HG03575 (cell line): ENCODE measurements around the gene PCDHGA1.
"Not testable (repeated sequence)": the region's sequence is repeated elsewhere in the genome, so short reads cannot be mapped to it uniquely, and the experiment has no call there.

Experiments used
- ATAC-seq: cut with Tn5 transposase; IDR thresholded peaks from one replicate; pipeline ENCODE4 v1.9.1; 2021; ENCODE audit not compliant: unreplicated experiment, insufficient number of reproducible peaks, low FRiP score; ENCODE audit errors: extremely low read depth

PCDHGA1 gene

GRCh38 chr5:141373673-141374317, 43.5 kb downstream of the PCDHGA1 start, which contains the start of gene PCDHGA6:
Gene PCDHGA6, plus strand, starts transcription at chr5:141373891. Its CDS starts 193 bp downstream, at chr5:141374084.
- no peak for ATAC-seq

- no peak for ATAC-seq
Observed at GRCh38 chr5:141374627-141375026, 44.3 kb downstream of the PCDHGA1 start.

GRCh38 chr5:141375444-141376155, 45.3 kb downstream of the PCDHGA1 start:
- not testable (repeated sequence) for ATAC-seq

GRCh38 chr5:141382469-141383294, 52.4 kb downstream of the PCDHGA1 start, which contains the start of gene PCDHGA7:
Gene PCDHGA7, plus strand, starts transcription at chr5:141382742. Its CDS starts 158 bp downstream, at chr5:141382900.
- no peak for ATAC-seq

GRCh38 chr5:141383345-141383744, 53.0 kb downstream of the PCDHGA1 start:
- no peak for ATAC-seq

- no peak for ATAC-seq
Observed at GRCh38 chr5:141384471-141385267, 54.4 kb downstream of the PCDHGA1 start.

- not testable (repeated sequence) for ATAC-seq
Observed at GRCh38 chr5:141387557-141388311, 57.4 kb downstream of the PCDHGA1 start, which contains the start of gene PCDHGB4. Gene PCDHGB4, plus strand, starts transcription at chr5:141387698. Its CDS starts 187 bp downstream, at chr5:141387885.

- ATAC-seq, result no peak
Observed at GRCh38 chr5:141388661-141389060, 58.3 kb downstream of the PCDHGA1 start.

- no peak for ATAC-seq
Observed at GRCh38 chr5:141389153-141390042, 59.1 kb downstream of the PCDHGA1 start.

GRCh38 chr5:141392429-141393198, 62.3 kb downstream of the PCDHGA1 start, which contains the start of gene PCDHGA8:
Gene PCDHGA8, plus strand, starts transcription at chr5:141392633. Its CDS starts 181 bp downstream, at chr5:141392814.
- no peak for ATAC-seq

GRCh38 chr5:141393267-141393666, 63.0 kb downstream of the PCDHGA1 start:
- ATAC-seq, result no peak

GRCh38 chr5:141394401-141395187, 64.3 kb downstream of the PCDHGA1 start:
- not testable (repeated sequence) for ATAC-seq

GRCh38 chr5:141397756-141398551, 67.6 kb downstream of the PCDHGA1 start, which contains the start of gene PCDHGB5:
Gene PCDHGB5, plus strand, starts transcription at chr5:141397947. Its CDS starts 181 bp downstream, at chr5:141398128.
- peak; percentile 92 for ATAC-seq

- ATAC-seq, result no peak
Observed at GRCh38 chr5:141398608-141399007, 68.3 kb downstream of the PCDHGA1 start.
